ENCODE results near the gene SHISAL2B.

DNA sequence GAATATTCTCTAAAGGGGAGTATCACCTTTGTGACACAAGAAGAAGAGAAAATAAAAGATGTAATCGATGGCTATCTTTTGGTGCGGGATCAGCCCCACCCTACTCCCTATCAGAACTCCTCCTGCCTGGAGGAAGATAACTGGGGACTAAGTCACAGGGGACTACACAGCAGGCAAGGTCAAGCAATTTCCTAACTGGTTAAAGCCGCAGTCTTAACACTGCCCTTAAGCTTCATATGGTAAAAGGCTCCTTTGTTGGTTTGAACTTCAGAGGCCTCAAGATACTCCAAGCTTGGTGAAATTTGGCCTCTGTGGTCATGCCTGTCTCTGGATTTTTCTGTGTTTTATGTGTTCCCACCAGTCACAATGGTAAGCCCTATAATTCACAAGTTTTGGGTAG, 1.3 kb upstream of the SHISAL2B start:
- TF ChIP-seq, protein P1, sequence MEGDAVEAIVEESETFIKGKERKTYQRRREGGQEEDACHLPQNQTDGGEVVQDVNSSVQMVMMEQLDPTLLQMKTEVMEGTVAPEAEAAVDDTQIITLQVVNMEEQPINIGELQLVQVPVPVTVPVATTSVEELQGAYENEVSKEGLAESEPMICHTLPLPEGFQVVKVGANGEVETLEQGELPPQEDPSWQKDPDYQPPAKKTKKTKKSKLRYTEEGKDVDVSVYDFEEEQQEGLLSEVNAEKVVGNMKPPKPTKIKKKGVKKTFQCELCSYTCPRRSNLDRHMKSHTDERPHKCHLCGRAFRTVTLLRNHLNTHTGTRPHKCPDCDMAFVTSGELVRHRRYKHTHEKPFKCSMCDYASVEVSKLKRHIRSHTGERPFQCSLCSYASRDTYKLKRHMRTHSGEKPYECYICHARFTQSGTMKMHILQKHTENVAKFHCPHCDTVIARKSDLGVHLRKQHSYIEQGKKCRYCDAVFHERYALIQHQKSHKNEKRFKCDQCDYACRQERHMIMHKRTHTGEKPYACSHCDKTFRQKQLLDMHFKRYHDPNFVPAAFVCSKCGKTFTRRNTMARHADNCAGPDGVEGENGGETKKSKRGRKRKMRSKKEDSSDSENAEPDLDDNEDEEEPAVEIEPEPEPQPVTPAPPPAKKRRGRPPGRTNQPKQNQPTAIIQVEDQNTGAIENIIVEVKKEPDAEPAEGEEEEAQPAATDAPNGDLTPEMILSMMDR (IDR thresholded peaks at IDR 0.05), result no peak
- no peak for TF ChIP-seq EP300 (IDR thresholded peaks at IDR 0.05)
- no peak for TF ChIP-seq POLR2A (IDR thresholded peaks at IDR 0.05)
- no peak for TF ChIP-seq POLR2AphosphoS5 (IDR thresholded peaks at IDR 0.05)

All from stomach (tissue), 4 donors.